B cell (primary cell): ENCODE measurements around the gene PARD3. TPM values are rescaled to one million over a fixed set of nuclear protein-coding genes. Genes with fewer than 3 reads are reported as not detected.

ENCODE experiments used
- ATAC-seq: fragments of 200-7000 bp; cut with Tn5 transposase; one replicate; pipeline ENCODE4 v1.10.0; 2021; ENCODE audit warnings: low read depth, mild to moderate bottlenecking, moderate number of reproducible peaks, moderate library complexity
- CTCF ChIA-PET: fragments of 350-600 bp; sonication (Branson Sonifier 250); formaldehyde crosslinking; loops from one replicate; lab custom pipeline; 2021; ENCODE audit warnings: antibody characterized with exemption, inconsistent platforms; lab: Charles Lee
- POLR2A ChIA-PET: fragments of 350-600 bp; sonication (Branson Sonifier 250); formaldehyde crosslinking; loops from one replicate; lab custom pipeline; 2021; ENCODE audit warnings: antibody characterized with exemption; lab: Charles Lee
- DNase-seq: peaks from one replicate; pipeline ENCODE4 v3.0.0; 2013
- H2AFZ ChIP-seq: 2 replicates; pipeline ENCODE4 v1.6.1; 2012; ENCODE audit warnings: mild to moderate bottlenecking, low read depth, low read length; ENCODE audit not compliant: insufficient read depth, poor library complexity, severe bottlenecking
- H3K27ac ChIP-seq, 2 donors: 1 replicate in 1 of 2; 2 replicates in 1 of 2; pipeline ENCODE4 v1.5.1; 2012 to 2013; ENCODE audit warnings: low read length in 2 of 2, mild to moderate bottlenecking in 2 of 2, moderate library complexity in 1 of 2
- H3K27me3 ChIP-seq, 4 experiments: fragments of 200-600 bp in 1 of 4; sonication (generic) in 1 of 4; replicated peaks in 1 of 4; 1 replicate in 2 of 4; 2 replicates in 2 of 4; pipeline versions ENCODE4 v1.6.1 to v1.7.0; 2013 to 2016; ENCODE audit warnings: low read length in 3 of 4, mild to moderate bottlenecking in 2 of 4, mixed read lengths in 1 of 4, moderate library complexity in 1 of 4; ENCODE audit not compliant: insufficient read depth in 4 of 4, control insufficient read depth in 3 of 4; ENCODE audit errors: control extremely low read depth in 1 of 4
- H3K36me3 ChIP-seq, 2 experiments: replicated peaks in 1 of 2; 1 replicate in 1 of 2; 2 replicates in 1 of 2; pipeline versions ENCODE4 v1.6.1 to v1.7.1; 2013; ENCODE audit warnings: low read length in 1 of 2; ENCODE audit not compliant: insufficient read depth in 2 of 2, control insufficient read depth in 1 of 2; ENCODE audit errors: control extremely low read depth in 1 of 2, extremely low read depth in 1 of 2
- H3K4me1 ChIP-seq, 2 donors: fragments of 200-600 bp in 1 of 2; sonication (generic) in 1 of 2; 1 replicate in 1 of 2; 2 replicates in 1 of 2; pipeline versions ENCODE4 v1.5.1 to v1.6.1; 2013 to 2017; ENCODE audit warnings: low read length in 2 of 2; ENCODE audit not compliant: control insufficient read depth in 2 of 2, insufficient read depth in 2 of 2
- H3K4me2 ChIP-seq: replicated peaks from 2 replicates; pipeline ENCODE3; 2012; ENCODE audit warnings: mild to moderate bottlenecking, low read depth, low read length; ENCODE audit not compliant: poor library complexity, severe bottlenecking
- H3K4me3 ChIP-seq, 5 experiments: fragments of 200-600 bp in 1 of 5; sonication (generic) in 1 of 5; 1 replicate in 3 of 5; 2 replicates in 2 of 5; pipeline versions ENCODE4 v1.5.1 to v1.7.0; 2011 to 2016; ENCODE audit warnings: low read length in 4 of 5, mild to moderate bottlenecking in 4 of 5, low read depth in 2 of 5, control low read depth in 1 of 5, moderate library complexity in 1 of 5; ENCODE audit not compliant: insufficient read depth in 1 of 5; ENCODE audit errors: control extremely low read depth in 1 of 5, extremely low read depth in 1 of 5
- H3K79me2 ChIP-seq: fragments of 200-600 bp; sonication (generic); one replicate; pipeline ENCODE4 v1.6.0; 2016; ENCODE audit warnings: low read length; ENCODE audit not compliant: control insufficient read depth, insufficient read depth
- H3K9ac ChIP-seq: fragments of 200-600 bp; sonication (generic); 2 replicates; pipeline ENCODE4 v1.6.1; 2017; ENCODE audit warnings: mild to moderate bottlenecking, low read length, moderate library complexity
- H3K9me3 ChIP-seq, 3 donors: one replicate each; pipeline versions ENCODE4 v1.6.1 to v1.7.1; 2013; ENCODE audit warnings: low read length in 2 of 3; ENCODE audit not compliant: control insufficient read depth in 2 of 3, insufficient read depth in 1 of 3; ENCODE audit errors: control extremely low read depth in 1 of 3
- H4K20me1 ChIP-seq: 2 replicates; pipeline ENCODE4 v1.6.0; 2012; ENCODE audit warnings: mild to moderate bottlenecking, low read length; ENCODE audit not compliant: insufficient read depth, control insufficient read depth, poor library complexity, severe bottlenecking
- H3K27ac Mint-ChIP-seq: one replicate; pipeline ENCODE4 v1.8.0; 2021; ENCODE audit warnings: mixed read lengths
- H3K27me3 Mint-ChIP-seq: one replicate; pipeline ENCODE4 v1.8.0; 2021; ENCODE audit warnings: mixed read lengths
- H3K4me1 Mint-ChIP-seq: one replicate; pipeline ENCODE4 v1.8.0; 2021; ENCODE audit warnings: mixed read lengths
- H3K4me3 Mint-ChIP-seq: one replicate; pipeline ENCODE4 v1.8.0; 2021; ENCODE audit warnings: mixed read lengths
- H3K9me3 Mint-ChIP-seq: one replicate; pipeline ENCODE4 v1.8.0; 2022; ENCODE audit warnings: mixed read lengths; ENCODE audit not compliant: insufficient read depth
- EZH2 ChIP-seq: IDR thresholded peaks from 2 replicates; pipeline ENCODE4 v1.6.1; 2012; ENCODE audit warnings: borderline replicate concordance, low read depth, mild to moderate bottlenecking, moderate library complexity, low read length; ENCODE audit not compliant: insufficient read depth, poor library complexity, severe bottlenecking
- WGBS: methylation state at CpG from one replicate; pipeline ENCODE4 v1.1.5; 2013; ENCODE audit warnings: missing lambda C conversion rate; ENCODE audit not compliant: insufficient coverage; 5-methylcytosine and 5-hydroxymethylcytosine counted together
- intact Hi-C: fragments of 100-400 bp; cut with micrococcal nuclease; formaldehyde crosslinking; loops from one replicate; pipeline ENCODE4 v1.10.0; 2022
- polyA plus RNA-seq: library from polyadenylated mRNA; depleted of rRNA; stranded (reverse); fragments of >200 nt; gene quantifications from 2 replicates; pipeline ENCODE4 v1.2.3, GENCODE V29; 2012
- total RNA-seq, 2 donors: library from RNA; stranded (reverse); fragments of 120-200 nt in 1 of 2; gene quantifications; 1 replicate in 1 of 2; 2 replicates in 1 of 2; pipeline versions ENCODE4 v1.2.3 to v1.2.4, GENCODE V29; 2013 to 2022
- TF ChIP-seq, protein P1 (sequence below): fragments of 200-600 bp; IDR thresholded peaks from one replicate; pipeline ENCODE4 v1.8.0; 2022; ENCODE audit warnings: antibody characterized with exemption, mild to moderate bottlenecking

The PARD3 gene
- total and polyA plus RNA-seq, 2 donors (not counting 1 experiment from before 2014, with no cell fraction given) = not detected

DNA sequence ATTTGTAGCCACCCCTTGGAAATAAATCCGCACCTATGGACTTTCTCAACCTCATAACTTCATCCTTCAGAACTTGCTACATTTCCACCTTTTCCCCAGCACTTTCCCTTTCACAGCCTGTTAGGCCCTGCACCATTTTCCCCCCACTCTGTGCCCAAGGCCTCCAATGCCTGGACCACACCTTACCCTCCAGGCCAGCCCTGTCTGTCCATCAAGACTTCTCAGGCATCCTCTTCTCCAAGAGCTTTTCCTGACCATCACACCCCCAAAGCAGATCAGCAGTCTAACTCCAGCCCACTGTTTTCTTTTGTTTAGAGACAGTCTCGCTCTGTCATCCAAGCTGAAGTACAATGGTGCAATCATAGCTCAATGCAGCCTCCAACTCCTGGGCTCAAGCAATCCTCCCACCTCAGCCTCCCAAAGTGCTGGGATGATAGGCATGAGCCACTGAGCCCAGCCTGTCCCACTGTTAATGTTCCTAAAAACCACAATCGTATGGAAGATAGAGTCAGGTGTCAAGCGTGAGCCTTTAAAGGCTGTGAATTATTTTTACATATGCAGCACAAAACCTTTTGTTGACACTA is 116.8 kb downstream of the PARD3 start:
- H3K4me3 Mint-ChIP-seq = no peak overlapping the region
- CTCF ChIA-PET = interaction anchor here (1.0 kb wide), 1 partner anchor 9 kb away, joined by 3 read pairs; no protein-coding TSS in a partner anchor
- H3K27ac Mint-ChIP-seq = no peak overlapping the region
- H2AFZ ChIP-seq = no peak overlapping the region
- no peak for DNase-seq
- H3K4me3 ChIP-seq = no peak overlapping the region
- H3K27me3 ChIP-seq = no peaks in the 10 kb centered on the region
- H3K4me1 Mint-ChIP-seq = no peaks in the 10 kb centered on the region
- intact Hi-C loops = no loop called here
- no peaks in the 10 kb centered on the region for H3K9me3 ChIP-seq
- ATAC-seq = no peak
- no peak overlapping the region for H3K4me2 ChIP-seq
- H3K27ac ChIP-seq = no peak overlapping the region
- POLR2A ChIA-PET = no interaction called here
- H3K36me3 ChIP-seq = no peaks in the 10 kb centered on the region
- no peaks in the 10 kb centered on the region for H4K20me1 ChIP-seq
- H3K79me2 ChIP-seq = no peaks in the 10 kb centered on the region
- H3K27me3 Mint-ChIP-seq = no peaks in the 10 kb centered on the region
- H3K9ac ChIP-seq = no peak overlapping the region
- TF ChIP-seq EZH2 = no peak
- TF ChIP-seq, protein P1, sequence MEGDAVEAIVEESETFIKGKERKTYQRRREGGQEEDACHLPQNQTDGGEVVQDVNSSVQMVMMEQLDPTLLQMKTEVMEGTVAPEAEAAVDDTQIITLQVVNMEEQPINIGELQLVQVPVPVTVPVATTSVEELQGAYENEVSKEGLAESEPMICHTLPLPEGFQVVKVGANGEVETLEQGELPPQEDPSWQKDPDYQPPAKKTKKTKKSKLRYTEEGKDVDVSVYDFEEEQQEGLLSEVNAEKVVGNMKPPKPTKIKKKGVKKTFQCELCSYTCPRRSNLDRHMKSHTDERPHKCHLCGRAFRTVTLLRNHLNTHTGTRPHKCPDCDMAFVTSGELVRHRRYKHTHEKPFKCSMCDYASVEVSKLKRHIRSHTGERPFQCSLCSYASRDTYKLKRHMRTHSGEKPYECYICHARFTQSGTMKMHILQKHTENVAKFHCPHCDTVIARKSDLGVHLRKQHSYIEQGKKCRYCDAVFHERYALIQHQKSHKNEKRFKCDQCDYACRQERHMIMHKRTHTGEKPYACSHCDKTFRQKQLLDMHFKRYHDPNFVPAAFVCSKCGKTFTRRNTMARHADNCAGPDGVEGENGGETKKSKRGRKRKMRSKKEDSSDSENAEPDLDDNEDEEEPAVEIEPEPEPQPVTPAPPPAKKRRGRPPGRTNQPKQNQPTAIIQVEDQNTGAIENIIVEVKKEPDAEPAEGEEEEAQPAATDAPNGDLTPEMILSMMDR = no peak
- no peaks in the 10 kb centered on the region for H3K4me1 ChIP-seq
- 100% methylated on average over 2 of the region's 4 CpGs for WGBS
- H3K9me3 Mint-ChIP-seq = no peaks in the 10 kb centered on the region

DNA sequence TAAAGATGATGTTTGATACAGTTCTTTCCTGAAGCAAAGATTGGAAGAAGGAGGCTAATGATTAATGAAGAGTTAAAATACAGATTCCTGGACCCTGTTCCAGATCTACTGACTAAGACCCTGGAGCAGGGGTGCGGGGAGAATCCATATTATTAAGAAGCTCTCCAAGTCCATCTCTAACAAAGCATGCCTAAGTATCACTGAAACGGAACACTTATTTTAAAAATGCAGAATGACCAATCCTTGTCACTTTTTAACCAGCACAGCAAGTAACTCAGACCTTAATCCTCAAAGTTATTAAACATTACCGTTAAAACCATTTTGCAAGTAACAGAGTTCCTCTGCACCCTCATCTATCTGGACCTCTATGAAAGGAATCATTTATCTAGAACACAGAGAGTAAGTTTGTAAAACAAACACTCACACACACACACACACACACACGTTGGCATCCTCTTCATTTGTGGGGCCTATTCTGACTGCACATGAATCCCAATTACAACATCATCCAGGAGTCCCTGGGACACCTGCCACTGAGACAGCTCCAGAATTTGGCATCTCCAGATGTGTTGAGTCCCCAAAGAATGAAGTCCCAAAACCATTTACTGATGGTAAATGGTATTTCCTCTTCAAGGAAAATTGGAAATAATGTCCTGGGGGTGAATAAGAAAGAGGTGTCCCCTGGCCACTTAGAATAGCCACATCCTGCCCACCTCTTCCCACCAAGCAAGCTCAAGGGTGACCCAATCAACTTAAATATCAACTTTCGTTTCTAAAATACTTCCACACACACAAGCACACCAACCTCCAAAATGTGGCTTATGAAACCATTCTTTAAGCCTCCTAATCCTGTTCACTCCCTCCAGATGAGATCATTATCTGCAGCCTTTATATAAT is 117.5 kb downstream of the PARD3 start:
- POLR2A ChIA-PET = no interaction called here
- H3K9ac ChIP-seq = no peak overlapping the region
- Mint-ChIP-seq H3K4me1 (no peaks in the 10 kb centered on the region), H3K9me3 (no peaks in the 10 kb centered on the region), H3K27ac (no peak overlapping the region), H3K4me3 (no peak overlapping the region), H3K27me3 (no peaks in the 10 kb centered on the region)
- TF ChIP-seq, protein P1 = no peak
- no peak for TF ChIP-seq EZH2
- no peaks in the 10 kb centered on the region for H3K27me3 ChIP-seq
- no peak overlapping the region for H2AFZ ChIP-seq
- no peak for DNase-seq
- H3K27ac ChIP-seq = no peak overlapping the region
- 90% methylated on average over 3 of the region's 5 CpGs for WGBS
- no peaks in the 10 kb centered on the region for H3K79me2 ChIP-seq
- CTCF ChIA-PET = interaction anchor here (1.0 kb wide), 1 partner anchor 10 kb away, joined by 3 read pairs; no protein-coding TSS in a partner anchor
- no peaks in the 10 kb centered on the region for H3K36me3 ChIP-seq
- no peaks in the 10 kb centered on the region for H4K20me1 ChIP-seq
- intact Hi-C loops = no loop called here
- ATAC-seq = no peak
- no peak overlapping the region for H3K4me3 ChIP-seq
- H3K4me1 ChIP-seq = no peaks in the 10 kb centered on the region
- H3K9me3 ChIP-seq = no peaks in the 10 kb centered on the region
- no peak overlapping the region for H3K4me2 ChIP-seq
